Measurements from ENCODE around the gene TCEAL6. TPM values are rescaled to one million over a fixed set of nuclear protein-coding genes. Genes with fewer than 3 reads are reported as not detected.
"Not testable (repeated sequence)": the region's sequence is repeated elsewhere in the genome, so short reads cannot be mapped to it uniquely, and the experiment has no call there.

TCEAL6 gene
- total RNA-seq: not detected

- intact Hi-C loops (cut with micrococcal nuclease); H3K4me3 Mint-ChIP-seq; H3K36me3 Mint-ChIP-seq; POLR2A ChIA-PET; DNase-seq; H3K27ac Mint-ChIP-seq; CTCF ChIA-PET; H3K4me1 Mint-ChIP-seq (ENCODE audit: low read depth); H3K9me3 Mint-ChIP-seq: not testable (repeated sequence)
- peaks cover 20% of the 10 kb centered on the region for H3K27me3 Mint-ChIP-seq
Measured at GRCh38 chrX:102142274-102142673, at the start of gene TCEAL6. Gene TCEAL6 (minus strand): TSS chrX:102142481.

- H3K9me3 Mint-ChIP-seq: no peaks in the 10 kb centered on the region
- CTCF ChIA-PET: no interaction called here
- no peak overlapping the region for H3K27ac Mint-ChIP-seq
- H3K4me1 Mint-ChIP-seq (ENCODE audit: low read depth): no peaks in the 10 kb centered on the region
- POLR2A ChIA-PET: no interaction called here
- DNase-seq: no peak
- H3K27me3 Mint-ChIP-seq: no peaks in the 10 kb centered on the region
- H3K4me3 Mint-ChIP-seq: no peak overlapping the region
- intact Hi-C loops (cut with micrococcal nuclease): no loop called here
- no peaks in the 10 kb centered on the region for H3K36me3 Mint-ChIP-seq
Measured at GRCh38 chrX:102185967-102186720, 43.9 kb upstream of the TCEAL6 start.

- Mint-ChIP-seq H3K36me3 (no peaks in the 10 kb centered on the region), H3K27ac (peak within 1 kb of the TSS; percentile 91), H3K4me1 (ENCODE audit: low read depth) (peaks cover 10% of the 10 kb centered on the region), H3K27me3 (peaks cover 7% of the 10 kb centered on the region), H3K9me3 (no peaks in the 10 kb centered on the region), H3K4me3 (peak within 1 kb of the TSS; percentile 98)
- DNase-seq: peak; percentile 77
- intact Hi-C loops (cut with micrococcal nuclease): loop anchor here (2.0 to 5.0 kb wide), 3 partner anchors 363 to 738 kb away; no protein-coding TSS in a partner anchor
- POLR2A ChIA-PET: interaction anchor here (1.1 to 1.5 kb wide), 2 partner anchors 443 to 765 kb away, joined by 3 to 4 read pairs; partner anchors contain the start of genes ARMCX5 and RPL36A
- CTCF ChIA-PET: no interaction called here
Measured at GRCh38 chrX:102155806-102156179, 13.5 kb upstream of the TCEAL6 start, which contains the start of gene BEX5. Gene BEX5 (minus strand): TSS chrX:102155977. CDS start chrX:102154265, 1,712 bp downstream.

DNA sequence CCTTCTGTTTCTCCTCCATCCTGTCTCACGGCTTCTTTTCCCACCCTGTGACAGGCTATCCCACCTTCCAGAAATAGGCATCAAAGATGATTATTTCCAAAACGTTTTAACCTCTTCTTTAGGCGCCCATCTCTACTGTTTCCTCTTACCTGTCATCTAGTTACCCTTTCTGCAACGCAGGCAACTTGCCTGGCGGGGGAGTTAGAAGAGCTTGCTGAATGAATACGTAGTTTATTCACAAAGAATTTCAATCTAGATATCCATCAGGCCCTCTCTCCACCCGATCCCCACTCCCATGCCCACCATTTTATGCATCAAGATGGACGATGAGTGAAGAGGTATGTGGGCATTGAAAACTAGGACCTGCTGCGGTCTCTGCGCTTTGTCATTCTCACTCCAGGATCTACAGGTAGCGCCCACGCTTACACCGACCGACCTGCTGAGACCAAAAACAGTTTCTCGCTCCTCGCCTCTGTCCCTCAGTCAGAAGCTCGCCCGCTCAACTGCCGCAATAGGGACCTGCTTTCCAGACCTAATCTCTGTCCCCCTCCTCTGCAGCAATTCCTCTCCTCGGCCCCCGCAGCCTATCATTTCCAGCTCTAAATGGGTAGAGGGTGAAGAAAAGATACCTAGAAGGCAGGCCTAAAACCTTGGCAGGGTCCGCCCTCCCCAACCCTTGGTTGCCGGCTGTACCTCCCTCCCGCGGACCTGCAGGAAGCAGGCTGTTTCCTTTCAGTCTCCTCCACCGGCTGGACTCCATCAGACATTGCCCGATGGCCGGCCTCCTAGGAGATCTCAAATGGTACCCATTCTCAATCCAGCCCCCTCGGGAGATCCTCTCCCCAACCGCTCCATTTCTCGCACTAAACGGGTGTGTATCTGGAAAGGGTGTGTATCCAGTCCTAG, 12.9 kb upstream of the TCEAL6 start:
- Mint-ChIP-seq H3K36me3 (no peaks in the 10 kb centered on the region), H3K27me3 (peaks cover 4% of the 10 kb centered on the region), H3K27ac (peak overlapping the region; percentile 91), H3K9me3 (no peaks in the 10 kb centered on the region), H3K4me1 (ENCODE audit: low read depth) (peaks cover 10% of the 10 kb centered on the region), H3K4me3 (peak overlapping the region; percentile 98)
- CTCF ChIA-PET: interaction anchor here (0.7 to 1.8 kb wide), 2 partner anchors 20 to 681 kb away, joined by 3 to 6 read pairs; no protein-coding TSS in a partner anchor
- peak; percentile 41 for DNase-seq
- intact Hi-C loops (cut with micrococcal nuclease): loop anchor here (1.0 to 5.0 kb wide), 4 partner anchors 26 to 738 kb away; no protein-coding TSS in a partner anchor
- POLR2A ChIA-PET: interaction anchor here (1.1 to 1.5 kb wide), 2 partner anchors 444 to 764 kb away, joined by 3 to 4 read pairs; partner anchors contain the start of genes ARMCX5 and RPL36A

DNA sequence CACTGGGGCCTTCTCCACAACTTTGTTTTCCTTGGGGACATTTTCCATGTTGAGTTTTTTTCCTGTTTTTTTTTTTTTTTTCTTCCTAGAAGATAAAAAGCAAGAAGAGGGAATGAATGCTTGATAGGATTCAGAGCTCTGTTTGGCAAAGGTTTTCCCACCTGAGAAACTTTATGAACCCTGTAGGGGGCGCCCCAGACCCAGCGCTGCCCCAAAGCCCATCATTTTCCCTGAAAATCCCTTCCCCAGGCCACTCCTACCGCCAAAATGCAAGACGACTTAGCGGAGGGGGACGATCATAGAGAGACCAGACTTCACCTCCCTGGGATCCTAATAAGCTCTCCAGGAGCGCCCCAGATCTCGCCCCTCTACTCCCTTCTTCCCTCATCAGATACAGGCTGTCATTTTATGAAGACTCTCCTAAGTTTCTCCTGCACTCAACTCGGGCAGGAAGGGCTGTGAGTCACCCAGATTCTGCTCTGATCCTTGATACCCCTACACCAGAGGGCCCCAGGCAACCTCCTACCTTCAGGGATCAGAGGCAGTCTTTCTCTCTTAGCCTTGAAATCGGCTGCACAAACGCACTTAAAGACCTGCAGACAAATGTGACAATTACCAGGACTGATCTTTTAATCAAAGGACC, 12.1 kb upstream of the TCEAL6 start:
- H3K36me3 Mint-ChIP-seq: no peaks in the 10 kb centered on the region
- intact Hi-C loops (cut with micrococcal nuclease): loop anchor here (1.0 to 2.0 kb wide), 3 partner anchors 25 to 708 kb away; no protein-coding TSS in a partner anchor
- ChIA-PET POLR2A (no interaction called here), CTCF (interaction anchor here (0.7 to 1.8 kb wide), 6 partner anchors 10 to 192 kb away, joined by 3 to 6 read pairs (median 4); no protein-coding TSS in a partner anchor)
- no peaks in the 10 kb centered on the region for H3K27me3 Mint-ChIP-seq
- H3K4me1 Mint-ChIP-seq (ENCODE audit: low read depth): peaks cover 10% of the 10 kb centered on the region
- H3K27ac Mint-ChIP-seq: peak overlapping the region; percentile 91
- no peaks in the 10 kb centered on the region for H3K9me3 Mint-ChIP-seq
- peak; percentile 25 for DNase-seq
- peak overlapping the region; percentile 98 for H3K4me3 Mint-ChIP-seq

DNA sequence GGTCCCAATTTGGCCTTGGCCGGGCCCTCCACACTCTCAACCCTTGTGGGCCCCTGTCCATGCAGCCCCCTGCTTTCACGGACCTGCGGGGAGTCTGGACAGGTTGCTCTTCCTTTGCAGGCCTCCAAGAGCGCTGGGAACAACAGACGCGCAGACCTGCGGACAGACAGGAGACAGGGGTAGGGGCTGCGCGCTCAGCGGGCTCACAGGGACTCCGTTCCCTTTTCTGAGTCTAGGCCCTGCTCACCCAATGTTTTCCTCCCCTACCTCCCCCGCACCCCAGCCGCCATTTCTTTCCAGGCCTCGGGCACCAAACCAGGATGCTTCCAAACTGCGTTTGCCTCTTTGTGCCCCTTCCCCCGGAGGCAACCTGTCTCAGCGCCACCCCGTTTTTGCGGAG, 650 bp downstream of the TCEAL6 start:
- POLR2A ChIA-PET, H3K9me3 Mint-ChIP-seq, CTCF ChIA-PET: not testable (repeated sequence)

DNA sequence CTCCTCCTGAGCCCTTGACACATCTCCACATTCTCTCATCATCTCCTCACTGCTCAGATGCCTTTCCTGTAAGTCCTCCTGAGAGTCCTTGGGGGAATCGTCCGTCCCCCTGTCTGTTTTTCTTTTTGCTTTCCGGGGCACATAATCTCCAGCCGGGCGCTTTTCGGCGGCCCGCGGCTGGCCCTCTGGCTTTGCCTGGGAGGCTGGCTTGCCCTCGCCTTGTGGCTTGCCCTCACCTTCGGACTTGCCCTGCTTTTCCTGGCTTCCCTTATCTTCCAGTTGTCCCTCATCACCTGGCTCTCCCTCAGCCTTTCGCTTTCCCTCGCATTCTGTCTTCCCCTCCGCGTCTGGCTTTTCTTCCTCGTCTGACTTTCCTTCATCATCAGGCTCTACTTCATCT, 1.4 kb downstream of the TCEAL6 start:
- H3K4me1 Mint-ChIP-seq (ENCODE audit: low read depth); H3K9me3 Mint-ChIP-seq; H3K36me3 Mint-ChIP-seq; DNase-seq; intact Hi-C loops (cut with micrococcal nuclease); CTCF ChIA-PET; POLR2A ChIA-PET; H3K27ac Mint-ChIP-seq; H3K4me3 Mint-ChIP-seq: not testable (repeated sequence)
- peaks cover 26% of the 10 kb centered on the region for H3K27me3 Mint-ChIP-seq

More for the DNA sequence above, 650 bp downstream of the TCEAL6 start:
- intact Hi-C loops (cut with micrococcal nuclease); DNase-seq; H3K27ac Mint-ChIP-seq; H3K4me1 Mint-ChIP-seq (ENCODE audit: low read depth); H3K36me3 Mint-ChIP-seq; H3K4me3 Mint-ChIP-seq: not testable (repeated sequence)
- H3K27me3 Mint-ChIP-seq: peaks cover 26% of the 10 kb centered on the region

- Mint-ChIP-seq H3K9me3 (no peaks in the 10 kb centered on the region), H3K36me3 (no peaks in the 10 kb centered on the region), H3K4me1 (ENCODE audit: low read depth) (peaks cover 2% of the 10 kb centered on the region), H3K27me3 (peaks cover 18% of the 10 kb centered on the region), H3K27ac (no peak overlapping the region), H3K4me3 (no peak overlapping the region)
- intact Hi-C loops (cut with micrococcal nuclease): no loop called here
- POLR2A ChIA-PET: no interaction called here
- CTCF ChIA-PET: interaction anchor here (0.7 kb wide), 1 partner anchor 11 kb away, joined by 3 read pairs; no protein-coding TSS in a partner anchor
- DNase-seq: no peak
Measured at GRCh38 chrX:102138064-102138463, 4.2 kb downstream of the TCEAL6 start.

- ChIA-PET CTCF (interaction anchor here (0.6 to 1.4 kb wide), 2 partner anchors 212 to 574 kb away, joined by 3 to 4 read pairs; no protein-coding TSS in a partner anchor), POLR2A (no interaction called here)
- intact Hi-C loops (cut with micrococcal nuclease): loop anchor here (1.0 to 10.0 kb wide), 2 partner anchors 25 to 735 kb away; no protein-coding TSS in a partner anchor
- Mint-ChIP-seq H3K27me3 (peaks cover 23% of the 10 kb centered on the region), H3K36me3 (no peaks in the 10 kb centered on the region), H3K4me1 (ENCODE audit: low read depth) (peaks cover 4% of the 10 kb centered on the region), H3K4me3 (no peak overlapping the region), H3K9me3 (no peaks in the 10 kb centered on the region), H3K27ac (no peak overlapping the region)
- DNase-seq: no peak
Measured at GRCh38 chrX:102129473-102129872, 12.8 kb downstream of the TCEAL6 start.

DNA sequence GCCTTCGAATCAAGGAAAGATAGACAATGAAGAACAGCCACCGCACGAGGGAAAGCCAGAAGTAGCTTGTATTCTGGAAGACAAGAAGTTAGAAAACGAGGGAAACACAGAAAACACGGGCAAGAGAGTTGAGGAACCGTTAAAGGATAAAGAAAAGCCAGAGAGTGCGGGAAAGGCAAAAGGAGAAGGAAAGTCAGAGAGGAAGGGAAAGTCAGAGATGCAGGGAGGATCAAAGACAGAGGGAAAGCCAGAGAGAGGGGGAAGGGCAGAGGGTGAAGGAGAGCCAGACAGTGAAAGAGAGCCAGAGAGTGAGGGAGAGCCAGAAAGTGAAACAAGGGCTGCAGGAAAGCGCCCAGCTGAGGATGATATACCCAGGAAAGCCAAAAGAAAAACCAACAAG, 15.4 kb downstream of the TCEAL6 start:
- Mint-ChIP-seq H3K27me3 (peaks cover 17% of the 10 kb centered on the region), H3K4me3 (no peak overlapping the region), H3K27ac (no peak overlapping the region), H3K9me3 (no peaks in the 10 kb centered on the region), H3K4me1 (ENCODE audit: low read depth) (peaks cover 4% of the 10 kb centered on the region), H3K36me3 (no peaks in the 10 kb centered on the region)
- ChIA-PET CTCF (interaction anchor here (0.6 kb wide), 1 partner anchor 11 kb away, joined by 3 read pairs; no protein-coding TSS in a partner anchor), POLR2A (no interaction called here)
- intact Hi-C loops (cut with micrococcal nuclease): loop anchor here (10.0 kb wide), 1 partner anchor 738 kb away; no protein-coding TSS in a partner anchor
- DNase-seq: no peak

DNA sequence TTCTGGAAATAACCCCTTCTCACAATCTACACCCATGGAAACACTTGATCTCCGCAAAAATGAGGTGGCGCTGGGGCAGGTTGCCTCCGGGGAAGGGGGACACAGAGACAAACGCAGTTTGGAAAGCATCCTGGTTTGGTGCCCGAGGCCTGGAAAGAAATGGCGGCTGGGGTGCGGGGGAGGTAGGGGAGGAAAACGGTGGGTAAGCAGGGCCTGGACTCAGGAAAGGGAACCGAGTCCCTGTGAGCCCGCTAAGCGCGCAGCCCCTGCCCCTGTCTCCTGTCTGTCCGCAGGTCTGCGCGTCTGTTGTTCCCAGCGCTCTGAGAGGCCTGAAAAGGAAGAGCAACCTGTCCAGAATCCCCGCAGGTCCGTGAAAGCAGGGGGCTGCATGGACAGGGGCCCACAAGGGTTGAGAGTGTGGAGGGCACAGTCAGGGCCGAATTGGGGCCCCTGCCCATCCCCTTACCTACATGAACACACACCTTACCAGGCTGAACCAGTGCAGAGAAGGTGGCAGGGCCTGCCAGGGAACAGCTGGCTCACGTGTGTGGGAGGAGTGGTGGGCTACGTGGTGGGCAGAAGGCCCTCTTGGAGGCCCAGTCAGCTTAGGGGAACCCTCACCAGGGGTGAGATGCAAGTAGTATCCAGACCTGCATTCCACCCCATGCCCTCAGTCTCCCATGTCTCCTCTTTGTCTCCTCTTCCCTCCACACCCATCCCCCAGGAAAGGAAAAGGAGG, 16.0 kb downstream of the TCEAL6 start:
- H3K4me3 Mint-ChIP-seq: peak overlapping the region; percentile 16
- POLR2A ChIA-PET; H3K36me3 Mint-ChIP-seq; H3K27ac Mint-ChIP-seq; DNase-seq; H3K9me3 Mint-ChIP-seq; H3K4me1 Mint-ChIP-seq (ENCODE audit: low read depth): not testable (repeated sequence)
- peaks cover 16% of the 10 kb centered on the region for H3K27me3 Mint-ChIP-seq
- intact Hi-C loops (cut with micrococcal nuclease): loop anchor here (10.0 kb wide), 1 partner anchor 739 kb away; no protein-coding TSS in a partner anchor
- CTCF ChIA-PET: interaction anchor here (0.6 kb wide), 1 partner anchor 12 kb away, joined by 3 read pairs; no protein-coding TSS in a partner anchor
